ENCODE data around the gene PCNX2. TPM values are rescaled to one million over a fixed set of nuclear protein-coding genes. Genes with fewer than 3 reads are reported as not detected.

The PCNX2 gene
- total and polyA plus RNA-seq, 2 experiments from 2014 or later = 5.0 to 13.7 TPM

- 76 to 77% methylated on average over 3 of the region's 3 CpGs for whole genome bisulfite sequencing, 2 experiments (ENCODE audit: low coverage in 1 of 2, low lambda C conversion rate in 2 of 2, missing lambda C conversion rate in 2 of 2)
- TF ChIP-seq EZH2phosphoT487 (IDR thresholded peaks at IDR 0.05; ENCODE audit: insufficient read depth, low read depth) (no peak), EZH2 (IDR thresholded peaks at IDR 0.05; ENCODE audit: insufficient read depth, poor library complexity, severe bottlenecking) (no peak)
- Histone ChIP-seq H3F3A (ENCODE audit: insufficient read depth) (peaks cover 7% of the 10 kb centered on the region; the same call in 1 of the 2 replicates), H3K9me2 (ENCODE audit: insufficient read depth) (no peaks in the 10 kb centered on the region), H2AFZ (no peak overlapping the region), H3K36me3 (ENCODE audit: low read depth) (no peaks in the 10 kb centered on the region), H3K4me2 (ENCODE audit: unreplicated experiment) (no peak overlapping the region), H3K9ac (no peak overlapping the region), H3K9me3 (ENCODE audit: low read depth) (no peaks in the 10 kb centered on the region), H3K4me3 (no peak overlapping the region), H3K4me1 (ENCODE audit: insufficient read depth) (peaks cover 11% of the 10 kb centered on the region), H3K79me2 (ENCODE audit: insufficient read depth) (peaks cover 18% of the 10 kb centered on the region), H3K27ac (no peak overlapping the region), H4K20me1 (ENCODE audit: insufficient read depth) (no peaks in the 10 kb centered on the region), H3K27me3 (replicated peaks; ENCODE audit: insufficient read depth) (no peaks in the 10 kb centered on the region)
- no peak for DNase-seq
- in situ Hi-C loops (cut with MboI) = no loop called here
Observed at GRCh38 chr1:233268389-233269022, 27.0 kb downstream of the PCNX2 start.

GRCh38 chr1:233261695-233262094, 33.8 kb downstream of the PCNX2 start:
- Histone ChIP-seq H3K79me2 (ENCODE audit: insufficient read depth) (0 out of 2 replicates have a peak, but pooled peaks cover 4% of the 10 kb centered on the region), H3K9me2 (ENCODE audit: insufficient read depth) (no peaks in the 10 kb centered on the region), H3K27ac (no peak overlapping the region), H3K9me3 (ENCODE audit: low read depth) (no peaks in the 10 kb centered on the region), H2AFZ (no peak overlapping the region), H3K4me1 (ENCODE audit: insufficient read depth) (no peaks in the 10 kb centered on the region), H3K9ac (no peak overlapping the region), H3K4me2 (ENCODE audit: unreplicated experiment) (no peak overlapping the region), H3K27me3 (replicated peaks; ENCODE audit: insufficient read depth) (no peaks in the 10 kb centered on the region), H3K4me3 (no peak overlapping the region), H3F3A (ENCODE audit: insufficient read depth) (no peaks in the 10 kb centered on the region), H3K36me3 (ENCODE audit: low read depth) (0 out of 2 replicates have a peak, but pooled peaks cover 21% of the 10 kb centered on the region), H4K20me1 (ENCODE audit: insufficient read depth) (no peaks in the 10 kb centered on the region)
- WGBS, 2 experiments (ENCODE audit: low coverage in 1 of 2, low lambda C conversion rate in 2 of 2, missing lambda C conversion rate in 2 of 2) = 73 to 78% methylated on average over 5 of the region's 5 CpGs
- no peak for DNase-seq
- in situ Hi-C loops (cut with MboI) = no loop called here
- TF ChIP-seq EZH2 (IDR thresholded peaks at IDR 0.05; ENCODE audit: insufficient read depth, poor library complexity, severe bottlenecking) (no peak), EZH2phosphoT487 (IDR thresholded peaks at IDR 0.05; ENCODE audit: insufficient read depth, low read depth) (no peak)

- 85 to 88% methylated on average over 3 of the region's 3 CpGs for WGBS, 2 experiments (ENCODE audit: low coverage in 1 of 2, low lambda C conversion rate in 2 of 2, missing lambda C conversion rate in 2 of 2)
- in situ Hi-C loops (cut with MboI) = no loop called here
- H3K4me3 ChIP-seq = no peak overlapping the region
Observed at GRCh38 chr1:233261206-233261605, 34.3 kb downstream of the PCNX2 start.

GRCh38 chr1:233257786-233258185, 37.7 kb downstream of the PCNX2 start:
- TF ChIP-seq EZH2 (IDR thresholded peaks at IDR 0.05; ENCODE audit: insufficient read depth, poor library complexity, severe bottlenecking) = no peak
- no peak for TF ChIP-seq EZH2phosphoT487 (IDR thresholded peaks at IDR 0.05; ENCODE audit: insufficient read depth, low read depth)
- Histone ChIP-seq H3K79me2 (ENCODE audit: insufficient read depth) (no peaks in the 10 kb centered on the region), H3K27ac (no peak overlapping the region), H4K20me1 (ENCODE audit: insufficient read depth) (no peaks in the 10 kb centered on the region), H3F3A (ENCODE audit: insufficient read depth) (no peaks in the 10 kb centered on the region), H3K9ac (no peak overlapping the region), H3K27me3 (replicated peaks; ENCODE audit: insufficient read depth) (no peaks in the 10 kb centered on the region), H3K9me3 (ENCODE audit: low read depth) (no peaks in the 10 kb centered on the region), H3K9me2 (ENCODE audit: insufficient read depth) (no peaks in the 10 kb centered on the region), H3K36me3 (ENCODE audit: low read depth) (0 out of 2 replicates have a peak, but pooled peaks cover 21% of the 10 kb centered on the region), H2AFZ (no peak overlapping the region), H3K4me2 (ENCODE audit: unreplicated experiment) (no peak overlapping the region), H3K4me1 (ENCODE audit: insufficient read depth) (no peaks in the 10 kb centered on the region), H3K4me3 (no peak overlapping the region)
- whole genome bisulfite sequencing, 2 experiments (ENCODE audit: low coverage in 1 of 2, low lambda C conversion rate in 2 of 2, missing lambda C conversion rate in 2 of 2) = 98% methylated on average over 6 of the region's 6 CpGs
- in situ Hi-C loops (cut with MboI) = no loop called here
- DNase-seq = no peak

More at GRCh38 chr1:233261206-233261605, 34.3 kb downstream of the PCNX2 start:
- Histone ChIP-seq H3K27ac (no peak overlapping the region), H3K9ac (no peak overlapping the region), H3K4me2 (ENCODE audit: unreplicated experiment) (no peak overlapping the region), H2AFZ (no peak overlapping the region), H3K27me3 (replicated peaks; ENCODE audit: insufficient read depth) (no peaks in the 10 kb centered on the region), H3K9me3 (ENCODE audit: low read depth) (no peaks in the 10 kb centered on the region), H3K36me3 (ENCODE audit: low read depth) (0 out of 2 replicates have a peak, but pooled peaks cover 21% of the 10 kb centered on the region), H3F3A (ENCODE audit: insufficient read depth) (no peaks in the 10 kb centered on the region), H3K4me1 (ENCODE audit: insufficient read depth) (no peaks in the 10 kb centered on the region), H3K9me2 (ENCODE audit: insufficient read depth) (no peaks in the 10 kb centered on the region), H4K20me1 (ENCODE audit: insufficient read depth) (no peaks in the 10 kb centered on the region), H3K79me2 (ENCODE audit: insufficient read depth) (0 out of 2 replicates have a peak, but pooled peaks cover 4% of the 10 kb centered on the region)
- DNase-seq = no peak
- no peak for TF ChIP-seq EZH2phosphoT487 (IDR thresholded peaks at IDR 0.05; ENCODE audit: insufficient read depth, low read depth)
- TF ChIP-seq EZH2 (IDR thresholded peaks at IDR 0.05; ENCODE audit: insufficient read depth, poor library complexity, severe bottlenecking) = no peak

All from GM23248 (cell line).